Panc1 (cell line): ENCODE results near the gene ALK. TPM values are rescaled to one million over a fixed set of nuclear protein-coding genes. Genes with fewer than 3 reads are reported as not detected.

Source experiments
- ATAC-seq: fragments of 200-7000 bp; cut with Tn5 transposase; 2 replicates; pipeline ENCODE4 v1.9.1; 2020; ENCODE audit warnings: mild to moderate bottlenecking, moderate library complexity
- BruUV-seq: library from RNA; stranded (reverse); fragments of 400-500 nt; replicated peaks from 2 replicates; lab custom pipeline; 2021; lab: Mats Ljungman, UMichigan
- CTCF ChIA-PET: fragments of 300-600 bp; sonication (Branson Sonifier 250); formaldehyde crosslinking; loops from one replicate; lab custom pipeline; 2022; ENCODE audit warnings: antibody characterized with exemption; lab: Charles Lee
- POLR2A ChIA-PET: fragments of 300-600 bp; sonication (Branson Sonifier 250); formaldehyde crosslinking; loops from one replicate; lab custom pipeline; 2022; ENCODE audit warnings: antibody characterized with exemption; lab: Charles Lee
- DNase-seq: peaks from one replicate; pipeline ENCODE4 v3.0.0-alpha.2; 2010; ENCODE audit warnings: low read depth, low spot score
- H3K27ac ChIP-seq: 2 replicates; pipeline ENCODE4 v1.5.1; 2011; ENCODE audit warnings: mild to moderate bottlenecking, low read length, inconsistent platforms
- H3K27me3 ChIP-seq: fragments of 200-500 bp; sonication (Bioruptor generic); 2 replicates; pipeline ENCODE4 v1.6.0; 2014; ENCODE audit warnings: low read length, inconsistent platforms; ENCODE audit not compliant: control insufficient read depth, insufficient read depth
- H3K36me3 ChIP-seq: fragments of 200-500 bp; sonication (Bioruptor generic); 2 replicates; pipeline ENCODE4 v1.5.1; 2014; ENCODE audit warnings: inconsistent platforms, mild to moderate bottlenecking, low read length, moderate library complexity; ENCODE audit not compliant: control insufficient read depth, insufficient read depth
- H3K4me1 ChIP-seq: 2 replicates; pipeline ENCODE4 v1.5.1; 2011; ENCODE audit warnings: inconsistent platforms, mild to moderate bottlenecking, low read length, moderate library complexity; ENCODE audit not compliant: control insufficient read depth, insufficient read depth
- H3K4me3 ChIP-seq, 2 experiments: 2 replicates each; pipeline ENCODE4 v1.5.1; 2011 to 2012; ENCODE audit warnings: low read depth in 2 of 2, low read length in 2 of 2, mild to moderate bottlenecking in 2 of 2, inconsistent platforms in 1 of 2, moderate library complexity in 1 of 2
- H3K9me3 ChIP-seq: fragments of 200-500 bp; sonication (Bioruptor generic); 2 replicates; pipeline ENCODE4 v1.5.1; 2014; ENCODE audit warnings: low read depth, mild to moderate bottlenecking, inconsistent platforms, low read length, moderate library complexity; ENCODE audit not compliant: control insufficient read depth, insufficient read depth
- CTCF ChIP-seq: fragments of 450-650 bp; IDR thresholded peaks from 2 replicates; pipeline ENCODE4 v1.5.1; 2017; ENCODE audit warnings: mild to moderate bottlenecking
- POLR2AphosphoS5 ChIP-seq: IDR thresholded peaks from 2 replicates; pipeline ENCODE4 v1.6.1; 2012; ENCODE audit warnings: mild to moderate bottlenecking, low read depth, low read length, moderate library complexity
- REST ChIP-seq, 2 experiments: IDR thresholded peaks; 2 replicates each; pipeline ENCODE4 v1.6.1; 2011 to 2012; ENCODE audit warnings: low read depth in 2 of 2, control low read depth in 1 of 2, low read length in 1 of 2, mild to moderate bottlenecking in 1 of 2, moderate library complexity in 1 of 2; ENCODE audit not compliant: insufficient read depth in 1 of 2
- SIN3A ChIP-seq: IDR thresholded peaks from 2 replicates; pipeline ENCODE4 v1.6.1; 2012; ENCODE audit warnings: low read depth, mild to moderate bottlenecking, low read length, moderate library complexity, borderline replicate concordance; ENCODE audit not compliant: insufficient read depth
- TCF7L2 ChIP-seq: IDR thresholded peaks from 2 replicates; pipeline ENCODE4 v1.6.1; 2011; ENCODE audit warnings: mild to moderate bottlenecking, low read depth, low read length, inconsistent platforms
- in situ Hi-C: cut with HindIII; loops from 2 replicates; pipeline ENCODE4 v1.10.0; 2016; ENCODE audit warnings: low sequenced_read_pairs, low pct_unique_long_range_greater_than_20kb
- intact Hi-C: fragments of 100-400 bp; cut with micrococcal nuclease; formaldehyde crosslinking; loops from one replicate; pipeline ENCODE4 v1.10.0; 2022; ENCODE audit not compliant: unreplicated experiment
- total RNA-seq: library from RNA; stranded (reverse); gene quantifications from one replicate; pipeline ENCODE4 v1.2.1, GENCODE V29; 2021; ENCODE audit not compliant: unreplicated experiment

The ALK gene
- total RNA-seq, 1 experiment from 2014 or later, result not detected

GRCh38 chr2:29443627-29444026, 477.8 kb downstream of the ALK start:
- no peaks in the 10 kb centered on the region for H3K36me3 ChIP-seq
- no peaks in the 10 kb centered on the region for H3K9me3 ChIP-seq
- no peak overlapping the region for H3K4me3 ChIP-seq
- H3K4me1 ChIP-seq, result no peaks in the 10 kb centered on the region
- POLR2A ChIA-PET, result no interaction called here
- in situ Hi-C loops (no loop called here), intact Hi-C loops (no loop called here)
- no TSS peak for BruUV-seq
- CTCF ChIA-PET, result no interaction called here
- DNase-seq, result no peak
- TF ChIP-seq CTCF, result no peak
- TF ChIP-seq REST (IDR thresholded peaks at IDR 0.05; ENCODE audit: insufficient read depth in 1 of 2, low read depth in 2 of 2, low read length in 1 of 2), result no peak
- no peak for TF ChIP-seq POLR2AphosphoS5
- TF ChIP-seq SIN3A, result no peak
- no peak for TF ChIP-seq TCF7L2
- ATAC-seq, result no peak
- H3K27me3 ChIP-seq, result no peaks in the 10 kb centered on the region; the same call in 1 of the 2 replicates
- no peak overlapping the region for H3K27ac ChIP-seq

DNA sequence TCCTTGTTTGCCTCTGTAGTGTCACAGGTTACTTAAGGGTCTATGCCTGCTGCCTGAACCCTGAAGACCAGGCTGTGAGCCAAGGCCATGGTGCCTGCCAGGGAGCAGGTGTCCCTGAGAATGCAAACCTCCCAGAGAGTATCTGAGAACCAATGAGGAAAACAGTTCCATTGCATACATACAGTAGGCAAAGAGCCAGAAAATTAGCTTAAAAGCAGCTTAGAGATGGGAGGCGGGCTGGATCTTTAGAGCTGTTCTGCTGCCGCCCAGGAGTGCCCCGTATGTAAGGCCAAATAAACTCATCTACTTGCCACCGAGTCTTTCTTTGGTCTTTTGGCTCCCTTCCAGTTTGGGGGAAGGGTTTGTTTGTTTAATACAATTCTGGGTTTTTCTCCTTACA, 478.2 kb downstream of the ALK start:
- Histone ChIP-seq H3K27me3 (no peaks in the 10 kb centered on the region; the same call in 1 of the 2 replicates), H3K4me3 (no peak overlapping the region), H3K36me3 (no peaks in the 10 kb centered on the region), H3K27ac (no peak overlapping the region), H3K4me1 (no peaks in the 10 kb centered on the region), H3K9me3 (no peaks in the 10 kb centered on the region)
- ChIA-PET CTCF (no interaction called here), POLR2A (no interaction called here)
- no TSS peak for BruUV-seq
- intact Hi-C loops, result no loop called here
- ATAC-seq, result no peak
- TF ChIP-seq CTCF (no peak), POLR2AphosphoS5 (no peak), SIN3A (no peak), TCF7L2 (no peak), REST (IDR thresholded peaks at IDR 0.05; ENCODE audit: insufficient read depth in 1 of 2, low read depth in 2 of 2, low read length in 1 of 2) (no peak)
- in situ Hi-C loops, result no loop called here
- no peak for DNase-seq
